HG02798 (cell line): ENCODE results near the gene REM1.
"Not testable (repeated sequence)": the region's sequence is repeated elsewhere in the genome, so short reads cannot be mapped to it uniquely, and the experiment has no call there.

Experiments used
- ATAC-seq: cut with Tn5 transposase; IDR thresholded peaks from one replicate; pipeline ENCODE4 v1.9.1; 2021; ENCODE audit warnings: mild to moderate bottlenecking; ENCODE audit not compliant: unreplicated experiment, poor library complexity

REM1 gene

GRCh38 chr20:31521267-31521666, 46.2 kb downstream of the REM1 start:
- not testable (repeated sequence) for ATAC-seq

- no peak for ATAC-seq
These were observed 47.6 kb downstream of the REM1 start for GRCh38 chr20:31522731-31523130.

GRCh38 chr20:31523361-31524283, 48.5 kb downstream of the REM1 start:
- ATAC-seq, result no peak

- ATAC-seq, result no peak
These were observed 52.2 kb downstream of the REM1 start for GRCh38 chr20:31527266-31527665.
